Medulla oblongata (tissue), 1 donor: ENCODE results near the gene APBB1IP.
"Not testable (repeated sequence)": the region's sequence is repeated elsewhere in the genome, so short reads cannot be mapped to it uniquely, and the experiment has no call there.

Experiments
- DNase-seq: peaks from one replicate; pipeline ENCODE4 v3.0.0-alpha.2; 2015; ENCODE audit errors: extremely low spot score

The APBB1IP gene

DNA sequence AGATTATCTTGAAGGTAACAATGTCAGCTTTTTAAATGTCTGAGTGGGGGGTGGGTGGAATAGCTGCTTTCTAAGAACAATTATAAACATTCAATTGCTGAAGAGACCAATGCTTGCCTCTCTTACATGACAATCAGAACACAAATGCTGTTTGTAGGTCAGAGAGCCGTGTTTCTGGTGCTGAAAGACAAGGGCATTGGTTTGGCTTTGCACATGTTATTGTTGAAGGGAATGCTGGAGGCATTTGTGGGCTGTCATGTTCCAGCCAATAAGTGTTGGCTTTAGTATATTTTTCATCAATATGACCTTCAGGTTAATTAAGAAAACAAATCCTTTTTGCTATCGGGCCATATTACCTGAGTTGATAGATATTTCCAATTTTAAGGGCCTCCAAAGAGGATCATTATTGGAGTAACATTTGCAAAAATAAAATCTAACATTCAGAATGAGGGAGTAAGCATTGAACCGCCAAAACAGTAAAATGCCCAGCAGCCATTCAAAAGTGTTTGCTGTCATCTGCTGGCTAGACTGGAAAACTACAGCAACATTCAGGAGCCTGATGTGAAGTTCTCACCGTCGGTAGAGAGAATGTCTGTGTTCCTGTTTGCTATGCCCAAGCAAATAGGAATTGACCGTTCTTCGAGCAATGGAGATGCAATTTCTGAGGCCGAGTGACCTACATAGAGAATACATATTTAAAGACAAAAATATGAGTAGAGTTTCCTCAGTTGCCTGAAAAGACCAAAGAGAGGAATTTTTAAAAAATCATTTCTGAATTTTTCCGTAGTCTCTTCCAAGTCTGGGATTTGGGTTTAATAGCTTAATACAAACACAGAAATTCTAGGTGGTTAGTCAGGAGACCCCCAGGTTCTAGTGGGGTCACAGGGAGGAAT lies 118.9 kb downstream of the APBB1IP start:
- DNase-seq = peak; percentile 83

- peak; percentile 20 for DNase-seq
Observed at GRCh38 chr10:26557641-26558014, 119.5 kb downstream of the APBB1IP start.

DNA sequence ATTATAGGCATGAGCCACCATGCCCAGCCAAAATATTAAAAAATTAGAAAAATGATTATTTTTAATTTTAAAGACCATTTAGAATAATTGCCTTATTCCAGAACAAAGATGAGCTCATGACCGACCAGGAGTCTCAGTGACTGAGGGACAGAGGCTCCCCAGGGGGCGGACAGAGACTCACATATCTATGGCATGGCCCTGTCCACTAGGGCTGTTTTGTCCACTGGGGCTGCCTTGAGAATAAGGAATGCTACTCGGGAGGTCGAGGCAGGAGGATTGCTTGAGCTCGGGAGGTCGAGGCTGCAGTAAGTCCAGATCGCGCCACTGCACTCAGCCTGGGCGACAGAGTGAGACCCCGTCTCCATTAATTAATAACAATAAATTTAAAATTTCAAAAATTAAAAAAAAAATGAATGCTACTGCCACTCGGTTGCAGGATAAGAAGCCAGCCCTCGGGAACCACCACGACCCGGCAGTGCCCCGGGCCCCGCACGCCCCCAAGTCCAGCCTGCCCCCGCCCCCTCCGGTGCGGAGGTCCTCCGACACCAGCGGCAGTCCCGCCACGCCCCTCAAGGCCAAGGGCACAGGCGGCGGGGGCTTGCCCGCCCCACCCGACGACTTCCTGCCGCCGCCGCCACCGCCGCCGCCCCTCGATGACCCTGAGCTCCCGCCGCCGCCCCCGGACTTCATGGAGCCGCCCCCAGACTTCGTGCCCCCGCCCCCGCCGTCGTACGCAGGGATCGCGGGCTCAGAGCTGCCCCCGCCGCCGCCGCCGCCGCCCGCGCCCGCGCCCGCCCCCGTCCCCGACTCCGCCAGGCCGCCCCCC lies 128.6 kb downstream of the APBB1IP start:
- no peak for DNase-seq

GRCh38 chr10:26567351-26567721 lies 129.2 kb downstream of the APBB1IP start:
- no peak for DNase-seq

DNA sequence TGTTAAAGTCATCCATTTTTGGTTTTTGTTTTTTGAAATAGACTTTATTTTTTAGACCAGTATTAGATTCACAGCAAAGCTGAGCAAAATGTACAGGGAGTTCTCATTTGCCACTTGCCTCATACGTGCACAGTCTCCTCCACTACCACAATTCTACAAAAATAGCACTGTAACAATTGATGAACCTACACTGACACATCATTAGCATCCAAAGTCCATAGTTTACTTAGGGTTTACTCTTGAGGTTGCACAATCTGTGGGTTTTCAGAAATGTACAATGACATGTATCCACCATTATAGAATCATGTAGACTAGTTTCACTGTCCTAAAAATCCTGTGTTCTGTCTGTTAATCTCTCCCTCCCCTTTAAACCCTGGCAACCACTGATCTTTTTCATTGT lies 133.5 kb downstream of the APBB1IP start:
- DNase-seq = no peak

GRCh38 chr10:26573674-26574073 lies 135.5 kb downstream of the APBB1IP start:
- no peak for DNase-seq

- peak; percentile 30 for DNase-seq
Observed at GRCh38 chr10:26574783-26575182, 136.6 kb downstream of the APBB1IP start.

DNA sequence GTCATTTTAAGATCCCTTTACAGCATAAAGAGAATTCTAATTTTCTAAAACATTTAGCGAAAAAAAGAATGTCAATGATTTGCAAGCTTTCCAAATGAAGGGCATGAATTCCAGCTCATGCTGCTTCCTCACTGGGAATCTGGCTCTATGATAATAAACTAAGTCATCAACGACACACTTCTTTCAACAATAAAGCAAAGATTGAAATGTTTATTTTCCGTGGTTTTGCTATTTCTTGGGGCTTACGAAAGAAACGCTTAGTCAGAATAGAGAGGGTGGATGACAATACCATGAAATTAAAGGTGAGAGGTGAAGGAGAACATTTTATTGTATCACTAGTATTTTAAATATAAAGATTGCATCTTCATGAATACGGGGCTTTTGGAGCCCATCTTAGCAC lies 140.2 kb downstream of the APBB1IP start:
- DNase-seq = not testable (repeated sequence)

- DNase-seq = no peak
Observed at GRCh38 chr10:26579256-26580063, 141.3 kb downstream of the APBB1IP start.

GRCh38 chr10:26586211-26586610 lies 148.1 kb downstream of the APBB1IP start:
- no peak for DNase-seq

DNA sequence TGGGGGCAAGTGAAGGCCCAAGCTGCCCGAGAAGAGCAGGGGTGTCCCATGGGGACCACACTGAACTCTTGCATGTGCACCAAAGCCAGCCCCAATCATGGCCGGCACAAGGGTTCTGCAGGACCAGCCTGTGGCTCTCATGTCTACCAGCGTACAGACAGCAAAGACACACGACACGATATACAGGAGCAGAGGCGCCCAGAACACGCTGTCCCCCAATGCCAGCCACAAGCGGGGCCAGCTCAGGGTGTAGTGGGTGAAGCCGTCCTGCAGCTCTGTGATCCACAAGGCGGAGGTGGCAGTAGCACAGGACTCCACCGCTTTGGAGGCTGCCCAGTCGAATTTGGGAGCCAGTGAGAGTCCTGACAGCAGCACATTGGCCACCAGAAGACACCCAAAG lies 150.5 kb downstream of the APBB1IP start:
- no peak for DNase-seq

DNA sequence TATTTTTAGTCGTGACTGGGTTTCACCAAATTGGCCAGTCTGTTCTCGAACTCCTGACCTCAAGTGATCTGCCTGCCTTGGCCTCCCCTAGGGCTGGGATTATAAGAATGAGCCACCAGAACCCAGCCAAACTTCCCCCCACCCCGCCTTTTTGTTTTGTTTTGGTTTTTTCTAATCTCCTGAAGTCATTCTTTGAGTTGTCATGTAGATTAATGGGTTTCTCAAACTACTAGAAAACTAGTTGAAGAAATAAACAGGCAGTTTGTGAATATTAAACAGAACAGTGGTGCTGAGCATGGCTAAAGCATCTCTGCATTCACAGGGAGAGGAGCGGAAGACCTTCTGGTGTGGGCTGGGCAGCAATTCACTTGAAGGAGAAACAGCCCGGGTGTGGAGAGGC lies 151.7 kb downstream of the APBB1IP start:
- not testable (repeated sequence) for DNase-seq

GRCh38 chr10:26593896-26594295 lies 155.8 kb downstream of the APBB1IP start:
- no peak for DNase-seq

DNA sequence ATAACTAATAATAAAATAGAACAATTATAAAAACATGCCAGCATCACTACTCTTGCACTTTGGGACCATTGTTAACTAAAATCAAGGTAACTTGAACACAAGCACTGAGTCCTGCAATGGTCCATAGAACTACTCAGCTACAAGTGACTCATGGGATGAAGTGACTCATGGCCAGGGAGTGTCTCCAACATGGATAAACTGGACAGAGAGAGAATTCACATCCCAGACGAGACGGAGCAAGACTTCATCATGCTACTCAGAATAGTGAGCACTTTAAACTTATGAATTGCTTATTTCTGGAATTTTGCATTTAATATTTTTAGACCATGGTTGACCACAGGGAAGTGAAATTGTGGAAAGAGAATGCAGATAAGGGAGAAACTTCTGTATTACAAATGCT lies 165.1 kb downstream of the APBB1IP start:
- DNase-seq = not testable (repeated sequence)

- DNase-seq = peak; percentile 13
Observed at GRCh38 chr10:26604320-26605093, 166.4 kb downstream of the APBB1IP start.

GRCh38 chr10:26606389-26606877 lies 168.3 kb downstream of the APBB1IP start:
- peak; percentile 38 for DNase-seq

DNA sequence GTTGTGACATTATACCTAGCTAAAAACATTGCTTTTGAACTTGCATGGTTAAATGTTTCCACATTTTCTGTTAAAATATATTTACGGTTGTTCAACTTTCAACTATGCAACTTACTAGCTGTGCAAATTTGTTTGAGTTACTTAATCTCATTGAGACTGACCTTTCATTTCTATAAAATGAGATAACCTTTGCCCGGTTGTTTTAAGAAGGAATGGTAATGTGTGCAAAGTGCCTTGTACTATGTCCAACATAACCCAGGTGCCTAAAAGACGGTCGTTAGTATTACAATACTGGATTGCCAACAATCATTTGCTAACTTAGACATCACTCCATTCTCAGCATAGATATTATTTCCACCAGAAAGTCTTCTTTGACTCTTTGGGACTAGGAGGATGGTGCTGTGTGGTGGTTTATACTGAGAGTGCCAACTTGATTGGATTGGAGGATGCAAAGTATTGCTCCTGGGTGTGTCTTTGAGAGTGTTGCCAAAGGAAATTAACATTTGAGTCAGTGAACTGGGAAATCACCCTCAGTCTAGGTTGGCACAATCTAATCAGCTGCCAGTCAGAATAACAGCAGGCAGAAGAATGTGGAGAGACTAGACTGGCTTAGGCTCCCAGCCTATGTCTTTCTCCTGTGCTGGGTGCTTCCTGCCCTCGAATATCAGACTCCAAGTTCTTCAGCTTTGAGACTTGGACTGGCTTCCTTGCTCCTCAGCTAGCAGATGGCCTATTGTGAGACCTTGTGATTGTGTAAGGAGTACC lies 174.2 kb downstream of the APBB1IP start:
- no peak for DNase-seq
